CD4-positive, alpha-beta T cell treated with Interleukin-4 for 4 hours (primary cell): ENCODE measurements around the gene ASAP2.

Experiments used
- DNase-seq: peaks from one replicate; pipeline ENCODE4 v3.0.0-alpha.2; 2020

Gene ASAP2

DNA sequence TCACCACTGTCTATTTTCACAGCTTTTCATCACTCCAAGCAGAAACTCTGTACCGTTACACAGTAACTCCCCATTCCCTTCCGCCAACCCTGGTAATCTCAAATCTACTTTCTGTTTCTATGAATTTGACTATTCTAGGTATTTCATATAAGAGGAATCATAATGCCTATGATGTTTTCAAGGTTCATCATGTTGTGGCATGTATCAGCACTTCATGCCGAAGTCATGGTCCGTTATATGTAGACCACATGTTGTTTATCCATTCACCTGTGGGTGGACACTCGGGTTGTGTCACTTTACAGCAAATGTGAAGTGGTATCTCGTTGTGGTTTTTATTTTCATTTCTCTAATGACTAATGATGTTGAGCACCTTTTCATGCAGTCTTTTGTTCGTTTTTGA is 238.5 kb downstream of the ASAP2 start:
- no peak for DNase-seq

GRCh38 chr2:9451231-9451630 is 244.6 kb downstream of the ASAP2 start:
- DNase-seq: no peak
